Mucosa of gallbladder (tissue), 1 donor: ENCODE results near the gene NDUFC1. TPM values are rescaled to one million over a fixed set of nuclear protein-coding genes. Genes with fewer than 3 reads are reported as not detected.
A peak's percentile ranks its signal among the peaks of the same experiment; 100 is the strongest.
"Not testable (repeated sequence)": the region's sequence is repeated elsewhere in the genome, so short reads cannot be mapped to it uniquely, and the experiment has no call there.

Experiments used
- DNase-seq: peaks from one replicate; pipeline ENCODE4 v3.0.0-alpha.2; 2020; ENCODE audit warnings: low spot score
- total RNA-seq: library from RNA; stranded (reverse); gene quantifications from one replicate; pipeline ENCODE4 v1.2.1, GENCODE V29; 2021
- donor health status: DM: no; HTN: no; CAD: no.

NDUFC1 gene
- total RNA-seq, result 69.4 TPM

GRCh38 chr4:139301821-139302611 is at the start of gene NDUFC1:
Gene NDUFC1, minus strand, starts transcription at chr4:139302477. Its CDS starts 6,679 bp downstream, at chr4:139295798.
- DNase-seq, result peak; percentile 29

- no peak for DNase-seq
Observed at GRCh38 chr4:139337612-139338011, 35.3 kb upstream of the NDUFC1 start.

DNA sequence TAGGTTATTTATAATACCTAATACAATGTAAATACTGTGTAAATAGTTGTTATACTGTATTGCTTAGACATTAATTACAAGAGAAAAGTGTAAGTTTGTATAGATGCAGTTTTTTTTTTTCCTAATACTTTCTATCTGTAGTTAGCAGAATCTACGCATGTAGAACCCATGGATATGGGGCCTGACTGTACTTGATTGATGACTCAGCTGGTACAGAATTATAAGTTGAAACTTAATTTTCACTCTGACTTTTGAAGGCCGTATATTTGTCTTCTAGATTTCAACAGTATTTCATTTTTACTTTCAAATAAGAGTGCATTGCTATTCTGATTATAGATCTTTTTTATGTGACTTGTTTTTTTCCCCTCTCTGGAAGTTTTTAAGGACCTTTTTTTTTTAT is 30.8 kb upstream of the NDUFC1 start:
- DNase-seq, result no peak

GRCh38 chr4:139331185-139331584 is 28.9 kb upstream of the NDUFC1 start:
- DNase-seq, result no peak

- no peak for DNase-seq
Observed at GRCh38 chr4:139330283-139330682, 28.0 kb upstream of the NDUFC1 start.

- DNase-seq, result no peak
Observed at GRCh38 chr4:139329665-139330200, 27.5 kb upstream of the NDUFC1 start.

DNA sequence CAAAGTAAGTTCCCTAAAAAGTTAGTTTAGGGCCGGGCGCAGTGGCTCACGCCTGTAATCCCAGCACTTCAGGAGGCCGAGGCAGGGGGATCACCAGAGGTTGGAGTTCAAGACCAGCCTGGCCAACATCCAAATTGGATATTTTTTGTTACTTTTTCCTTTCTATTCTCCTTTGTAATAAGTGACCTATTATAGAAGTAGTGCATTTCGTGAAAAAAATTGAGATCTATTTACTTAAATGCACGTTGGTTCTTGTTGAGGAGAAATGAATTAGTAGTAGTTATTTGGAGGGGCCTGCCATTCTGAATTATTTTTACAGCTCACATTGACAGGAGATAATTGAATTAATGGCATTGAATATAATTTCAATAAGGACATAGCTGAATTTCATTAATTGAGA is 22.3 kb upstream of the NDUFC1 start:
- no peak for DNase-seq

GRCh38 chr4:139322541-139322940 is 20.3 kb upstream of the NDUFC1 start:
- DNase-seq, result not testable (repeated sequence)

- DNase-seq, result not testable (repeated sequence)
Observed at GRCh38 chr4:139322070-139322469, 19.8 kb upstream of the NDUFC1 start.

DNA sequence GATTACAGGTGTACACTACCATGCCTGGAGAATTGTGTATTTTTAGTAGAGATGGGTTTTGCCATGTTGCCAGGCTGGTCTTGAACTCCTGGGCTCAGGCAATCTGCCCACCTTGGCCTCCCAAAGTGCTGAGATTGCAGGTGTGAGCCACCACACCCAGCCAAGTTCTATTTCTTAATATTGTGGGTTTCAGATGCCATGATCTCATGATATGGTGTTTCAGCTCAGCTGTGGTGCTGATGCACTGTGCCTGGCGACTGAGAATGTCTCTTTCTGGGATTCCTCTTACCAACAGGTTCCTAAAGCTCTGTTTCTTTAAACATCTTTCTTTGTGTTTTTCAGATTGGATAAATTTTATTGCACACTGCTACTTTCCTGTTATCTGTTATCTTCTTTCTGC is 17.3 kb upstream of the NDUFC1 start:
- no peak for DNase-seq

DNA sequence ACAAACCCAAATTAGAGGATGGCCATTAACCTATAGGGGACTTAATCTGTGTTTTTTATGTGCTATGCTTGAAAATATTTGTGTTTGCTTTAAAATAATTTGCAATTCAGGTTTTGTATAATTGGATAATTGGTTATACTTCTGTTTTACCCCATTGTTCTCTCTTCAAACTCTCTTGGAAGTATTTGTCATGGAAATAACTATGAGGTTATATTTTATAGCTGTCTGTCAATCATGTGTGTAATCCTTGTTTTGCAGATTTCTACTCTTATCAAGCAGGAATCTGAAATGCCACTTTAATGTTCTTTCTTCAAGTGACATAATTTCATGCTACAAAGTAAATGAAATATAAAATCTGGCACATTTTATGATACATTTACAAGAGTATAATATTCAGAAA is 15.4 kb upstream of the NDUFC1 start:
- no peak for DNase-seq

GRCh38 chr4:139316733-139317132 is 14.5 kb upstream of the NDUFC1 start:
- no peak for DNase-seq

DNA sequence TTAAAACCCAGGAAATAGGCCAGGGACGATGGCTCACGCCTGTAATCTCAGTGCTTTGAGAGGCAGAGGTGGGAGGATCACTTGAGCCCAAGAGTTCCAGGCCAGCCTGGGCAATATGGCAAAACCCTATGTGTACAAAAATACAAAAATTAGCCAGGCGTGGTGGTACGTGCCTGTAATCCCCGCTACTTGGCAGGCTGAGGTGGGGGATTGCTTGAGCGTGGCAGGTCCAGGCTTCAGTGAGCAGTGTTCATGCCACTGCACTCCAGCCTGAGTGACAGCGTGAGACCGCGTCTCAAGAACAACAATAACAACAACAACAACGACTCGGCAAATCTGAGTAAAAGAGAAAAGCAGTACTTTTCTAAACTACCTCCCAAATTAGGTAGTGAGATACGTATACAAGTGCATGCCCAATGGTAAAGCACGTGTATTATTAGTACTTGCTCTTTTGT is 13.0 kb upstream of the NDUFC1 start:
- no peak for DNase-seq

GRCh38 chr4:139314047-139314800 is 11.9 kb upstream of the NDUFC1 start:
- DNase-seq, result no peak

DNA sequence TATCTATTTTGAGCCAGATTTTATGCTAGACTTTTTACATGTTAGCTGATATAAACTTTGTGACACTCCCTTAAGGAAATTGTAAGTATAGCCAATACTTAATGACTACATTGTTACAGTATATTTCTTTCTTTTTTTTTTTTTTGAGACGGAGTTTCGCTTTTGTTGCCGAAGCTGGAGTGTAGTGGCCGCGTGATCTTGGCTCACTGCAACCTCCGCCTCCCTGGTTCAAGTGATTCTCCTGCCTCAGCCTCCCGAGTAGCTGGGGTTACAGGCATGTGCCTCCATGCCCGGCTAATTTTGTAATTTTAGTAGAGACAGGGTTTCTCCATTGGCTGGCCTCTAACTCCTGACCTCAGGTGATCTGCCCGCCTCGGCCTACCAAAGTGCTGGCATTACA is 11.1 kb upstream of the NDUFC1 start:
- not testable (repeated sequence) for DNase-seq

GRCh38 chr4:139312552-139313332 is 10.5 kb upstream of the NDUFC1 start:
- DNase-seq, result no peak

DNA sequence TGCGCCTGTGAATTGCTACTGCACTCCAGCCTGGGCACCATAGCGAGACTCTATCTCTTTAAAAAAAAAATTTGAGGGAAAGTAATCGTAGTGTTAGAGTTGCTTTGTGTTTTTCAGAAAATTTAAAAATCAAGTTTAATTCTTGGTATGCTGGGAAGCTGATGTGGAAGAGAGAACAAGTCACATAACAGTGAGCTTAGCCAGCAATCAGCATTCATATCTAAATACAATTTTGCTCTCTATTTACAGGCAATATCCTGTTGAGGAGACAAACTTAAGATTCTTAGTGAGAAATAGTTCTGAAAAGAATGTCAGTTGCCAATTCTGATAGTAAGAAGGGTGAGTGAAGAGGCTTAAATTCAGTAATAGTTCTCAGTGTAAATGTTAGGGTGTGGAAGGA is 9.6 kb upstream of the NDUFC1 start:
- no peak for DNase-seq

DNA sequence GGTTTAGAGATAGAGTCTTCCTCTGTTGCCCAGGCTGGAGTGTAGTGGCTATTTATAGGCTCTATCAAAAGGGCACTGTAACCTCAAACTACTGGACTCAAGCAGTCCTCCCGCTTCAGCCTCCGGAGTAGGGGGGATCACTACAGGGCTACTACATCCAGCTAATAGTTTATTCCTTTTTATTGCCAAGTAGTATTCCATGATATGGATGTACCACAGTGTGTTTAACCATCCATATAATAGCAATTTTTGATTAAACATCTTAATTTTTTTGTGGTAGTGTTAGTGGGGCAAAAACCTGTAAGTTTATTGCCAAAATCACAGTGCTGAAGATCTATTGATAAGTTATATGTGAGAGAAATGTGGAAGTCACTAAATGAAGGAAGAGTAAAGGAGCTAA is 2.6 kb upstream of the NDUFC1 start:
- DNase-seq, result no peak

- DNase-seq, result peak; percentile 98
Observed at GRCh38 chr4:139301113-139301820, 1.0 kb downstream of the NDUFC1 start, which contains the start of gene NAA15. Gene NAA15, plus strand, starts transcription at chr4:139301505. Its CDS starts 273 bp downstream, at chr4:139301778.

DNA sequence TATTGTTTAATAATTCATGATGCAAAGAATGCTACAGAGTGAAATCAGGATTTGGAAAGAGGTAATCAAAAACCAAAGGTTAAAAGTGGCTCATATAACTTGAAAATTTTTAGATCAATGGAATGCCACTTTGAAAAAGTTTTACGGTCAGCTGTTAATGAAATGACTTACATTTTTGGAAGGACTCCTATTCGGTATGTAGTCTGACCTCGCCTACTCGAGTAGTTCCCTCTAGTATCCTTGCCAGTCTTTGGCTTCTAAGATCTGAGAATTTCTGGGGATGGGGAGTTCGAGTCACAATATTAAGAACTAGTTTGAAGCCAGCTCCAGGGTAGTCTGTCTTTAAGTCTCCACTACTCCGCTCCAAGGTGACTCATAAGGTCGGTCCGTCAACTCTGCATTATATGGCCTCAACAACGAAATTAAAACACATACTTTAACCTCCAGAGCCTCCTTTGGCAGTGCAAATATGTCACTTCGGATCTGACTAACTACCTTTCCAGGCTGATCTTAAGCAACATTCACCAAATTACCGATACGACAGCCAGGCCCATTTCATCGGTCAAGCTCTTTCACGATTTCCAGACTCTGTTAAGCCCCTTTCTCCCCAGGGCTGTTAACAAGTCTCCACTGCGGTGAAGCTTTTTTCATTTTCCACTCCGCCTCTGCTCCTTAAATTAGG is 1.7 kb downstream of the NDUFC1 start:
- DNase-seq, result no peak

DNA sequence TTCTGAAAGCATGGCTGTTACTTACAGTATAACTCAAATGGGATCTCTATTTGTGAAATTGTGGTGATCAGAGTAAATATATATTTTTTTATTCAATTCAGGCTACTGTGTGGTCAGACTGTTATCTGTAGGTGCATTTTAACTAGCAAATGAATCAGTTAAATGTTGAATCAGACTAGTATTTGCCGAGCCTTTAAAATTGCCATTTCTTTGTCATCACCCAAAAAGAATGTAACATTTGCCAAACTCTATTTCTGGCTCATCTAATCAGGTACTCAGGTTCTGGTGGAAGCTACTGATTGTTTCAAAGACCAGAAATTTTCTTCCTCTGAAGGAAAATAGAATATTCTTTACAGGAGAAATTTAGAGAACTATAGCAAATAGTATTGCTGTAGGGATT is 2.7 kb downstream of the NDUFC1 start:
- DNase-seq, result no peak
